GM19438 (cell line): Measurements from ENCODE around the gene AP2S1.
A peak's percentile ranks its signal among the peaks of the same experiment; 100 is the strongest.
"Not testable (repeated sequence)": the region's sequence is repeated elsewhere in the genome, so short reads cannot be mapped to it uniquely, and the experiment has no call there.

Experiments
- ATAC-seq: cut with Tn5 transposase; IDR thresholded peaks from one replicate; pipeline ENCODE4 v1.9.1; 2021; ENCODE audit warnings: low read depth; ENCODE audit not compliant: unreplicated experiment

The AP2S1 gene

GRCh38 chr19:46850228-46851203 lies at the start of gene AP2S1:
Gene AP2S1, minus strand, starts transcription at chr19:46850846. Its CDS starts 80 bp downstream, at chr19:46850766.
- ATAC-seq: peak; percentile 96

GRCh38 chr19:46900341-46900740 lies 49.7 kb upstream of the AP2S1 start:
- ATAC-seq: no peak

- no peak for ATAC-seq
Observed at GRCh38 chr19:46898731-46899130, 48.1 kb upstream of the AP2S1 start.

- no peak for ATAC-seq
Observed at GRCh38 chr19:46896076-46896794, 45.6 kb upstream of the AP2S1 start.

GRCh38 chr19:46892252-46893179 lies 41.9 kb upstream of the AP2S1 start:
- no peak for ATAC-seq

DNA sequence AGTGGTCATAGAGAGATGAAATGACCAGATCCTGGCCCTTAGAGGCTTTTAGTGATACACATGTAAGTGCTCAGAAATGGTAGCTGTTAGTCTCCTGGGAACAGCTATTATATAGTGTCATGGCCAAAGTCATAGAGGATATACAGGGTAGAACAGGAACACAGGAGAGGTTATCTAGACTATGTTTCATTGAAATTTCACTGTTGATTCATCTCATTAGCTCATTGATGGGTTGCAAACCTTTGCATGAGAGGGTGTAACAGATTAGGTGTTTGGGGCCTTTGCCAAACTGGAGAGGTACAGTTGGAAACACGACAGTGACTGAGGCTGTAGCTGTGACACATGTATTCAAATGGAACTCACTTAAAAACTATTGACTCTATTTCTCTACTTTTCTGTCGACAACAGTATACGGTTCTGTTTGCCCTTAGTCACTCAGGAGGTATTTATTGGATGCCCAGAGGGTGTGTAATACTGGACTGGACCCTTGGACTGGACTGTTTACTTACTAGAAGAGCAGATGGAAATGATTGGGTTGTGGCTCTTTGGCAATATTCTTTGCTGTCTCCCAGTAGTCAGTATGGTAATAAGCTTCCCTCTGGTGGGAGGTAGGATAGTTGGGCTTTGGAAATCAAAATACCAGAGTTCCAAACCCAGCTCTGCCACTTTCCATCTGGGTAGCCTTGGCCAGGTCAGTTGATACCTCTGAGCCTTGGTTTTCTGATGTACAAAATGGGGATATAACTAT lies 40.0 kb upstream of the AP2S1 start:
- no peak for ATAC-seq

GRCh38 chr19:46887240-46887782 lies 36.7 kb upstream of the AP2S1 start:
- no peak for ATAC-seq

GRCh38 chr19:46886546-46887239 lies 36.0 kb upstream of the AP2S1 start:
- ATAC-seq: no peak

DNA sequence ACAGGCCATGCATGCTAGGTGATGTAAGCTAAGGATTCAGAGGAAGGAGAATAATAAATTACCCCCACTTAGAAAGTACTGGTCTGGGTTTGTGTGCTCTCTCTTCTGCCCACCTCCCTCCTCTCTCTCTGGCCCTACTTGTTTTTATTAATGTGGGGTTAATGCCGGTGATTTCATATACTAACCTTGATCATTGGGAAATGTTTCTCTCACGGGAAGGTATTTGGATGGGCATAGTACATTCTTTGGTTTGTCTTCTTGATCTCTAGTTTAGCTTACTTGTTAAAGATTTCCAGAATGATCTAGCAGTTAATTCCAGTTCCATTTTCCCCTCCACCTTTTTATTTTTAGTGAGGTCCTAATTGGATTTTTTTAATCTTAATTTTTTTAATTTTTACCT lies 34.8 kb upstream of the AP2S1 start:
- no peak for ATAC-seq

DNA sequence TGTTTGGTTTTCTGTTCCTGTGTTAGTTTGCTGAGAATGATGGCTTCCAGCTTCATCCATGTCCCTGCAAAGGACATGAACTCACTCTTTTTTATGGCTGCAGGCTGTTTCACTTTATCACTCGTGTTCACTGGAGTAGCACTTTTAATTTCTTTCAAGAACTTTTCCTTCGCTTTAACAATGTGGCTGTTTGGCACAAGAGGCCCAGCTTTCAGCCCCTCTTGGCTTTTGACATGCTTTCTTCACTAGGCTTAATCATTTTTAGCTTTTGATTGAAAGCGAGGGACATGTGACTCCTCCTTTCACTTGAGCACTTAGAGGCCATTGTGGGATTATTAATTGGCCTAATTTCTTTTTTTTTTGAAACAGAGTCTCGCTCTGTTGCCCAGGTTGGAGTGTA lies 32.1 kb upstream of the AP2S1 start:
- not testable (repeated sequence) for ATAC-seq

DNA sequence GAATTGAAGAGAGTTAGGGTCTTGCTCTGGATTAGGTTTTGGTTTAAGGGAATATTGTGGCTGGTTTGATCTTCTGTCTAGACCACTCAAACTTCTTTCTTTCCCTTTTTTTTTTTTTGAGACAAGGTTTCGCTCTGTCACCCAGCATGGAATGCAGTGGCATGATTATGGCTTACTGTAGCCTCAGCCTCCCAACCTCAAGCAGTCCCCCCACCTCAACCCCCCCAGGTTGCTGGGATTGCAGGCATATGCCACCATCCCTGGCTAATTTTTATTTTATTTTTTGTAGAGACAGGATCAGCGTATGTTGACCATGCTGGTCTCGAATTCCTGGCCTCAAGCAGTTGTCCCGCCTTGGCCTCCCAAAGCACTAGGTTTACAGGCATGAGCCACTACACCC lies 31.4 kb upstream of the AP2S1 start:
- no peak for ATAC-seq

GRCh38 chr19:46881092-46881491 lies 30.4 kb upstream of the AP2S1 start:
- no peak for ATAC-seq

DNA sequence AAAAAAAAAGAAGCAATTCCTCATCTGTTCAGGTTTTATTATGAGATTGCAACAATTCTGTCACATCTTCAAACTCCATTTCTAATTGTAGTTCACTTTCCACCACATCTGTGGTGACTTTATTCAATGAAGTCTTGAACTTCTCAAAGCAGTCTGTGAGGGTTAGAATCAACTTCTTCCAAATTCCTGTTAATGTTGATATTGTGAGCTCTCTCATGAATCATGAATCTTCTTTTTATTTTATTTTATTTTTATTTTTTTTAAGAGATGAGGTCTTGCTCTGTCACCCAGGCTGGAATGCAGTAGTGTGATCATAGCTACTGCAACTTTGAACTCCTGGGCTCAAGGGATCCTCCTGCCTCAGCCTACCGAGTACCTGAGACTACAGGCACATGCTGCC lies 29.8 kb upstream of the AP2S1 start:
- ATAC-seq: no peak

GRCh38 chr19:46878613-46879375 lies 28.1 kb upstream of the AP2S1 start:
- no peak for ATAC-seq

- ATAC-seq: no peak
Observed at GRCh38 chr19:46875657-46876056, 25.0 kb upstream of the AP2S1 start.

DNA sequence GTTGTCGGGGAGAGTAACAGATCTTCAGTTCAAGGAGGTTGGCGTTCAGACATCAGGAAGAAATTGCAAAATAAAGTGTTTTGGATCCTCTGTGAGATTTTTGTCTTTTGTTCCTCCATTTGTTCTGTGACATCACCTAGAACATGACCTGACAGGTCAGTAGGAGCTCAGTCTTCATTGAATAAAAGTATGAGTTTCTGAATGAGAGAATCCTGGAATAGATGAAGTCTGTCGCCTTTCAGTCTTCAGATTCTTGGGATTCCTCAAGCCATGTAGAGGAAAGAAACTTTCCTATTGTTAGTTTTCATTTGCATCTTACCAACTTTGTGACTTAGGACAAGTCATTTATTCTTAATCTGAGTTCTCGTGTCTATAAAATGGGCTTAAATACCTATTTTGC lies 24.6 kb upstream of the AP2S1 start:
- ATAC-seq: no peak

DNA sequence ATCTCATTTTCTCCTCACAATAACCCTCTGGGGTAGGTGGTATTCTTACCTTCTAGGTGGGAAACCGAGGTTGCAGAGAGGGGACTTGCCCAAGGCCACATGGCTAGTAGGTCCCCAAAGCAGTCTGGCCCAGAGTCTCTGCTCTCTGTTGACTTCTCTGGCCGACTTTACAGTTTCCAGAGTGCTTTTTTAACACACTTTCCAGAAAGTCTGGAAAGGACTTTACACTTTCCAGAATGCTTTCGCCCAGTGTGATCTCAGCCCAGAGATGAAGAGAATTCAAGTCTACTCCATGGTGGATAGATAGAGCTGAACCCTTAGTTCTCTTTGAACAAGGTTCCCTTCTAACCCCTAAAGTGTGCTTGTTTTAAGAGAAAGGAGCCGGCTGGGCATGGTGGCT lies 22.3 kb upstream of the AP2S1 start:
- ATAC-seq: no peak

GRCh38 chr19:46871173-46871572 lies 20.5 kb upstream of the AP2S1 start:
- ATAC-seq: not testable (repeated sequence)
